K562 (cell line): ENCODE results near the gene ITGB2. TPM values are rescaled to one million over a fixed set of nuclear protein-coding genes. Genes with fewer than 3 reads are reported as not detected.

Experiments
- ATAC-seq: fragments of 200-7000 bp; cut with Tn5 transposase; 3 replicates; pipeline ENCODE4 v1.9.1; 2020; ENCODE audit warnings: moderate library complexity
- BruUV-seq: library from RNA; stranded (reverse); fragments of 400-500 nt; replicated peaks from 2 replicates; lab custom pipeline; 2021; lab: Mats Ljungman, UMichigan
- CTCF ChIA-PET: fragments of 300-600 bp; formaldehyde crosslinking; extraction: SDS; loops from one replicate; lab custom pipeline; 2021; ENCODE audit warnings: low intra/inter-chr PET ratio; lab: Yijun Ruan, JAX
- POLR2A ChIA-PET: fragments of 300-600, 350-650 bp; sonication (Branson Sonifier 250); formaldehyde crosslinking; extraction: SDS; loops from one replicate; lab custom pipeline; 2021; ENCODE audit warnings: antibody characterized with exemption, inconsistent platforms; lab: Yijun Ruan, JAX
- DNase-seq, 4 experiments: peaks; one replicate each; pipeline versions ENCODE4 v3.0.0 to v3.0.0-alpha.2; 2011 to 2018; ENCODE audit warnings: low spot score in 3 of 4, mixed read lengths in 3 of 4; ENCODE audit errors: extremely low read depth in 1 of 4
- FAIRE-seq: peaks from 2 replicates; lab custom pipeline; 2011; peaks lifted over from hg19 to GRCh38; lab: Jason Lieb, UNC
- H2AFZ ChIP-seq: 2 replicates; pipeline ENCODE4 v1.6.0; 2011; ENCODE audit warnings: low read depth, low read length, control low read depth, inconsistent platforms
- H3K27ac ChIP-seq: fragments of 200-600 bp; 3 replicates; pipeline ENCODE4 v1.8.0; 2011; ENCODE audit warnings: low read depth, mild to moderate bottlenecking, control low read depth, inconsistent platforms, low read length, moderate library complexity, mixed read lengths; ENCODE audit errors: extremely low read depth
- H3K27me3 ChIP-seq, 2 experiments: fragments of 300-600 bp in 1 of 2; 2 replicates in 1 of 2; 3 replicates in 1 of 2; pipeline versions ENCODE4 v1.6.0 to v1.8.0; 2011; ENCODE audit warnings: inconsistent platforms in 2 of 2, low read length in 2 of 2, mild to moderate bottlenecking in 1 of 2, mixed read lengths in 1 of 2, moderate library complexity in 1 of 2; ENCODE audit not compliant: control insufficient read depth in 2 of 2, insufficient read depth in 2 of 2
- H3K36me3 ChIP-seq: fragments of 300-600 bp; 3 replicates; pipeline ENCODE4 v1.8.0; 2011; ENCODE audit warnings: mild to moderate bottlenecking, low read length, inconsistent platforms; ENCODE audit not compliant: control insufficient read depth, insufficient read depth
- H3K4me1 ChIP-seq, 2 experiments: fragments of 200-600 bp in 1 of 2; replicated peaks in 1 of 2; 2 replicates in 1 of 2; 3 replicates in 1 of 2; pipeline versions ENCODE4 v1.5.1 to v1.8.0; 2011; ENCODE audit warnings: inconsistent platforms in 2 of 2, low read length in 2 of 2, mild to moderate bottlenecking in 1 of 2, mixed read lengths in 1 of 2, moderate library complexity in 1 of 2; ENCODE audit not compliant: control insufficient read depth in 2 of 2, insufficient read depth in 2 of 2
- H3K4me2 ChIP-seq: 2 replicates; pipeline ENCODE4 v1.6.1; 2011; ENCODE audit warnings: low read length, control low read depth, inconsistent platforms, mixed read lengths; ENCODE audit not compliant: insufficient read depth
- H3K4me3 ChIP-seq: fragments of 200-600 bp; sonication (generic), shearing (Covaris generic); 2 replicates; pipeline ENCODE4 v1.5.1; 2016; ENCODE audit warnings: control low read depth, inconsistent platforms
- H3K79me2 ChIP-seq: fragments of 200-600 bp; 3 replicates; pipeline ENCODE4 v1.8.0; 2011; ENCODE audit warnings: low read length, inconsistent platforms; ENCODE audit not compliant: control insufficient read depth, insufficient read depth
- H3K9ac ChIP-seq, 2 experiments: 2 replicates each; pipeline versions ENCODE4 v1.6.0 to v1.6.1; 2011; ENCODE audit warnings: low read depth in 2 of 2, low read length in 2 of 2, control low read depth in 1 of 2, inconsistent platforms in 1 of 2, mild to moderate bottlenecking in 1 of 2, mixed read lengths in 1 of 2; ENCODE audit not compliant: insufficient read depth in 1 of 2
- H3K9me1 ChIP-seq: one replicate; pipeline ENCODE4 v1.6.0; 2011; ENCODE audit warnings: inconsistent platforms, mild to moderate bottlenecking, low read length, moderate library complexity; ENCODE audit not compliant: control insufficient read depth, insufficient read depth
- H3K9me3 ChIP-seq: replicated peaks from 2 replicates; pipeline ENCODE4 v1.5.1; 2011; ENCODE audit warnings: low read depth, low read length, inconsistent platforms; ENCODE audit not compliant: control insufficient read depth, insufficient read depth
- H4K20me1 ChIP-seq: replicated peaks from 2 replicates; pipeline ENCODE4 v1.6.1; 2011; ENCODE audit warnings: low read length, inconsistent platforms, mixed read lengths; ENCODE audit not compliant: control insufficient read depth, insufficient read depth
- CSDE1 ChIP-seq, 2 experiments: fragments of 450-650 bp; IDR thresholded peaks; 2 replicates each; pipeline ENCODE4 v1.6.1; 2016; ENCODE audit warnings: mild to moderate bottlenecking in 1 of 2
- HDAC2 ChIP-seq: fragments of 450-650 bp; IDR thresholded peaks from 2 replicates; pipeline ENCODE4 v1.6.1; 2016; ENCODE audit warnings: mild to moderate bottlenecking
- JUND ChIP-seq, 2 experiments: IDR thresholded peaks; 2 replicates in 1 of 2; 3 replicates in 1 of 2; pipeline ENCODE4 v1.6.1; 2011; ENCODE audit warnings: borderline replicate concordance in 2 of 2, low read depth in 2 of 2, low read length in 2 of 2, improper control_type of control experiment in 1 of 2, missing biosample characterization in 1 of 2, missing genetic modification characterization in 1 of 2, missing genetic modification reagents in 1 of 2
- LARP7 ChIP-seq: fragments of 450-650 bp; IDR thresholded peaks from 2 replicates; pipeline ENCODE4 v1.6.1; 2016
- PHB ChIP-seq: fragments of 250-450 bp; sonication (Bioruptor Pico); IDR thresholded peaks from 2 replicates; pipeline ENCODE4 v1.5.0; 2021
- POLR2G ChIP-seq: fragments of 200-400 bp; formaldehyde crosslinking; IDR thresholded peaks from 2 replicates; pipeline ENCODE4 v1.6.1; 2017; ENCODE audit warnings: low read depth, mild to moderate bottlenecking, antibody characterized with exemption, low read length, moderate library complexity
- REST ChIP-seq, 2 experiments: fragments of 450-650 bp; formaldehyde crosslinking in 1 of 2; IDR thresholded peaks; 2 replicates each; pipeline versions ENCODE4 v1.4.0 to v1.6.1; 2014 to 2020; ENCODE audit warnings: mild to moderate bottlenecking in 2 of 2, borderline replicate concordance in 1 of 2, low read depth in 1 of 2
- RNF219 ChIP-seq: fragments of 250-450 bp; sonication (Bioruptor Pico); IDR thresholded peaks from 2 replicates; pipeline ENCODE4 v1.5.0; 2022; ENCODE audit warnings: mild to moderate bottlenecking
- U2AF1 ChIP-seq: fragments of 200-400 bp; formaldehyde crosslinking; optimal IDR thresholded peaks from 2 replicates; pipeline ENCODE3; 2017; ENCODE audit warnings: mild to moderate bottlenecking, low read depth, low read length, moderate library complexity
- ZNF57 ChIP-seq: fragments of 450-650 bp; formaldehyde crosslinking; IDR thresholded peaks from 2 replicates; pipeline ENCODE4 v1.4.0; 2020; ENCODE audit warnings: mild to moderate bottlenecking, moderate library complexity
- WGBS: fragments of 100-300 bp; shearing (Covaris generic); methylation state at CpG from one replicate; pipeline ENCODE4 v1.1.6; 2016; ENCODE audit warnings: low coverage, mixed read lengths; ENCODE audit not compliant: insufficient coverage; ENCODE audit errors: missing lambda C conversion rate; 5-methylcytosine and 5-hydroxymethylcytosine counted together
- in situ Hi-C: fragments of 300-500 bp; cut with MboI; formaldehyde crosslinking; loops from 4 replicates; pipeline ENCODE4 v1.15.0; 2018; ENCODE audit warnings: inconsistent platforms, mixed read lengths
- intact Hi-C: fragments of 100-400 bp; cut with micrococcal nuclease; formaldehyde crosslinking; loops from 2 replicates; pipeline ENCODE4 v1.14.2; 2022
- polyA plus RNA-seq, 8 experiments: library from polyadenylated mRNA; depleted of rRNA in 4 of 8; stranded (reverse) in 5 of 8; unstranded in 3 of 8; fragments of >200 nt; fragmentation: Nextera tagmentation in 2 of 8; fragmentation: Illumina TruSeq in 1 of 8; extraction: Ambion mirVana in 2 of 8; extraction: Trizol in 1 of 8; gene quantifications; 2 replicates each; pipeline versions ENCODE4 v1.2.1 to v1.2.3, GENCODE V29; 2011 to 2014; ENCODE audit warnings: inconsistent platforms in 1 of 8, missing spikeins in 1 of 8
- total RNA-seq, 7 experiments: library from RNA; depleted of rRNA in 6 of 7; stranded (reverse); fragments of >200 nt in 6 of 7; fragmentation: Illumina TruSeq in 2 of 7; extraction: Trizol in 2 of 7; gene quantifications; 2 replicates each; pipeline versions ENCODE4 v1.2.1 to v1.2.3, GENCODE V29; 2011 to 2021; ENCODE audit warnings: low replicate concordance in 1 of 7

ITGB2 gene
- total and polyA plus RNA-seq, 9 of the 15 experiments (the other 6 are each of a cell fraction or from before 2014, with no cell fraction given), result 0.07 to 1.3 (median 0.51) TPM; not detected in 2

- no peaks in the 10 kb centered on the region for H3K27me3 ChIP-seq
- no peak overlapping the region; the same call in 1 of the 2 replicates for H3K4me3 ChIP-seq
- H2AFZ ChIP-seq, result peak overlapping the region; percentile 60
- 64% methylated on average over 34 of the region's 34 CpGs for WGBS
- FAIRE-seq (no peak), ATAC-seq (0 out of 3 replicates have a peak, but pooled peaks have one; percentile 1), DNase-seq (peak in 3 of 4 experiments; percentile 56 to 68 (median 68))
- in situ Hi-C loops, result no loop called here
- peaks cover 22% of the 10 kb centered on the region for H3K79me2 ChIP-seq
- H3K4me2 ChIP-seq, result peak overlapping the region; percentile 86
- H3K9me3 ChIP-seq, result no peaks in the 10 kb centered on the region
- BruUV-seq, result no TSS peak
- peak overlapping the region; percentile 81 for H3K27ac ChIP-seq
- H3K9ac ChIP-seq, result peak overlapping the region; percentile 52 to 85
- intact Hi-C loops, result loop anchor here (1.0 kb wide), 1 partner anchor 20 kb away; the partner anchor contains the start of gene PTTG1IP
- peaks cover 86% of the 10 kb centered on the region for H3K36me3 ChIP-seq
- peaks cover 6% of the 10 kb centered on the region for H3K9me1 ChIP-seq
- ChIA-PET POLR2A (interaction anchor here (0.7 to 1.7 kb wide), 6 partner anchors 8 to 40 kb away, joined by 3 to 9 read pairs (median 5); partner anchors contain the start of gene PTTG1IP), CTCF (interaction anchor here (0.5 kb wide), 1 partner anchor 701 kb away, joined by 3 read pairs; no protein-coding TSS in a partner anchor)
- H4K20me1 ChIP-seq, result no peaks in the 10 kb centered on the region; the same call in 1 of the 2 replicates
- peaks cover 35 to 61% of the 10 kb centered on the region in 2 experiments for H3K4me1 ChIP-seq
- peak; percentile 64 for TF ChIP-seq POLR2G
- TF ChIP-seq HDAC2, result no peak
- TF ChIP-seq LARP7, result no peak
- no peak for TF ChIP-seq PHB
- TF ChIP-seq JUND (IDR thresholded peaks at IDR 0.05; ENCODE audit: borderline replicate concordance, low read depth, low read length), result no peak
- no peak for TF ChIP-seq JUND (tag; IDR thresholded peaks at IDR 0.05; ENCODE audit: borderline replicate concordance, low read depth, low read length)
- TF ChIP-seq REST (IDR thresholded peaks at IDR 0.05; ENCODE audit: borderline replicate concordance), result no peak
- peak; percentile 10; the same call in 1 of the 2 replicates for TF ChIP-seq REST (CRISPR knock-in tag; IDR thresholded peaks at IDR 0.05; ENCODE audit: low read depth)
- TF ChIP-seq ZNF57 (CRISPR knock-in tag), result no peak; the same call in 1 of the 2 replicates
- no peak for TF ChIP-seq RNF219 (CRISPR knock-in tag)
- no peak for TF ChIP-seq CSDE1 (IDR thresholded peaks at IDR 0.05)
- TF ChIP-seq U2AF1, result no peak
These were observed 66.9 kb downstream of the ITGB2 start for GRCh38 chr21:44853601-44854390.
